Hematopoietic multipotent progenitor cell treated with erythropoietin and hydrocortisone succinate and interleukin-3 and kit ligand, for 8 days (in vitro differentiated cells): ENCODE data around the gene MAPT.

Experiments used
- DNase-seq: peaks from one replicate; pipeline ENCODE4 v3.0.0-alpha.2; 2015

The MAPT gene

GRCh38 chr17:46074540-46074939, 180.2 kb downstream of the MAPT start:
- DNase-seq = no peak
